HepG2 (cell line): ENCODE measurements around the gene TRMT10C. TPM values are rescaled to one million over a fixed set of nuclear protein-coding genes. Genes with fewer than 3 reads are reported as not detected.
A peak's percentile ranks its signal among the peaks of the same experiment; 100 is the strongest.

ENCODE experiments used
- ATAD3A ChIP-seq: sonication (generic); formaldehyde crosslinking; IDR thresholded peaks from 2 replicates; pipeline ENCODE4 v1.4.0; 2020; ENCODE audit warnings: missing genetic modification reagents
- ELF3 ChIP-seq: IDR thresholded peaks from 2 replicates; pipeline ENCODE4 v1.6.1; 2016; ENCODE audit warnings: missing genetic modification reagents, missing compliant biosample characterization
- GABPA ChIP-seq, 2 experiments: IDR thresholded peaks; 2 replicates each; pipeline ENCODE4 v1.6.1; 2011 to 2016; ENCODE audit warnings: low read depth in 2 of 2, low read length in 1 of 2, missing biosample characterization in 1 of 2, missing genetic modification characterization in 1 of 2
- KDM5A ChIP-seq: fragments of 200-600 bp; sonication (generic); IDR thresholded peaks from 2 replicates; pipeline ENCODE4 v1.7.0; 2018; ENCODE audit warnings: antibody characterized with exemption, mild to moderate bottlenecking, low read length, borderline replicate concordance
- SIN3B ChIP-seq: fragments of 150-350 bp; IDR thresholded peaks from 2 replicates; pipeline ENCODE4 v1.6.1; 2014; ENCODE audit warnings: low read length
- SNAI1 ChIP-seq: sonication (generic); formaldehyde crosslinking; IDR thresholded peaks from 2 replicates; pipeline ENCODE4 v1.5.0; 2020; ENCODE audit warnings: mild to moderate bottlenecking, missing genetic modification reagents, borderline replicate concordance
- TFE3 ChIP-seq: IDR thresholded peaks from 2 replicates; pipeline ENCODE4 v1.6.1; 2016
- ZNF253 ChIP-seq: sonication (generic); formaldehyde crosslinking; IDR thresholded peaks from 2 replicates; pipeline ENCODE4 v1.8.0; 2022; ENCODE audit warnings: mild to moderate bottlenecking, missing genetic modification reagents, borderline replicate concordance
- ZNF333 ChIP-seq: sonication (generic); formaldehyde crosslinking; IDR thresholded peaks from 2 replicates; pipeline ENCODE4 v1.4.0; 2020; ENCODE audit warnings: mild to moderate bottlenecking, missing genetic modification reagents, borderline replicate concordance
- ZNF432 ChIP-seq: sonication (generic); formaldehyde crosslinking; IDR thresholded peaks from 2 replicates; pipeline ENCODE4 v1.5.0; 2020; ENCODE audit warnings: missing genetic modification reagents, mild to moderate bottlenecking, borderline replicate concordance
- ZNF513 ChIP-seq: sonication (generic); formaldehyde crosslinking; conservative IDR thresholded peaks from 2 replicates; pipeline ENCODE4 v1.5.0; 2020; ENCODE audit warnings: missing genetic modification reagents
- ZNF777 ChIP-seq: sonication (generic); formaldehyde crosslinking; IDR thresholded peaks from 2 replicates; pipeline ENCODE4 v1.4.0; 2020; ENCODE audit warnings: missing genetic modification reagents
- polyA plus RNA-seq, 8 experiments: library from polyadenylated mRNA; depleted of rRNA in 3 of 8; stranded (reverse) in 7 of 8; unstranded in 1 of 8; fragments of >200 nt; fragmentation: Illumina TruSeq in 4 of 8; extraction: Trizol in 4 of 8; gene quantifications; 2 replicates each; pipeline versions ENCODE4 v1.2.1 to v1.2.3, GENCODE V29; 2011 to 2016; ENCODE audit warnings: low read depth in 4 of 8, missing spikeins in 1 of 8, mixed read lengths in 1 of 8; ENCODE audit not compliant: insufficient read depth in 1 of 8
- total RNA-seq, 5 experiments: library from RNA; depleted of rRNA; stranded (reverse); fragments of >200 nt; fragmentation: Illumina TruSeq; extraction: Trizol; gene quantifications; 2 replicates each; pipeline ENCODE4 v1.2.3, GENCODE V29; 2016; ENCODE audit warnings: low read depth in 1 of 5
- TF ChIP-seq, protein P1 (sequence below): sonication (generic); formaldehyde crosslinking; IDR thresholded peaks from 2 replicates; pipeline ENCODE4 v1.5.0; 2020; ENCODE audit warnings: mild to moderate bottlenecking, missing genetic modification reagents, borderline replicate concordance
- TF ChIP-seq, protein P2 (sequence below): sonication (generic); formaldehyde crosslinking; IDR thresholded peaks from 2 replicates; pipeline ENCODE4 v1.4.0; 2020; ENCODE audit warnings: missing genetic modification reagents

Gene TRMT10C
- total and polyA plus RNA-seq, 2 of the 13 experiments (the other 11 are each of a cell fraction or from before 2014, with no cell fraction given): 10.8 to 39.2 TPM

DNA sequence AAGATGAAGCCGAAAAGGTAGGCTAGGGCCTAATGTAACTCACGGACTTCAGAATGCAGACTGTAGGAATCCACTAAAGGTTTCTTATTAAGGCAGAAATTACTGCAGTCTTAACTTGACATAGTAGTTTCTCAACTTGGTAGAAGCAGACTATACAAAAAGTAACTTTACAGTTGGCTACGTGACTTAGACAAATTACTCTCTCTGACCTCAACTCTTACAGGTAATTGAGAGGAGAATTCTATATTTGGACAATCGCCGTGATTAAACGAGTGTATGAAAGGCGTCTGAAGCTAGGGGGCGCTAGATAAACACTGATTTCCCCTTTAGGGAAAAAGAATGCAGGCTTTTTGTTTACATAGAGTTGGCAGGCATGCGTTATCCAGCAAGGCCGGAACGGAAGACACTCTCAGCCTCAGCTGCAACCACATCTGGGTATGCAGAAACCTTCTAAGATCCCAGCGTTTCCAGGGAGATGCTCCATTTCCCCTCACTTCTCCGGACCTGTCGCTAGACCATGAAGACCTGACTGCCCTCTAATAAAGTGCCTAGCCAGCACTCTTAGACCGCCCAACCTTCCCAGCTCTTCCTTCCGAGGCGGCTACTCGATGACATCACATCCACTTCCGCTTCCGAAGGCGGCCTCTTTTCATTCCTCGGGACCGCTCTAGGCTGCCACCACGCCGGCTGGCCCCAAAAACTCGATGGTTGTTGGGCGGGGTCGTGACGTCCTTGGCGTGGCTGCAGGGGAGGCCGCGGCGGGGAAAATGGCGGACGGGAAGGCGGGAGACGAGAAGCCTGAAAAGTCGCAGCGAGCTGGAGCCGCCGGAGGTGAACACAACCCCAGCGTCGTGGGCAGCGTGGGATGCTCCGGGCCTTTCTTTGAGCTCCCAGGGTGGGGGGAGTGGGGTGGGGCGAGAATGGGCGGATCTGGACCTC is 12.1 kb downstream of the TRMT10C start, which contains the start of gene PCNP (continued):
- 0 out of 2 replicates have a peak, but pooled peaks have one; percentile 92 for TF ChIP-seq SNAI1 (CRISPR knock-in tag)
- TF ChIP-seq, protein P1, sequence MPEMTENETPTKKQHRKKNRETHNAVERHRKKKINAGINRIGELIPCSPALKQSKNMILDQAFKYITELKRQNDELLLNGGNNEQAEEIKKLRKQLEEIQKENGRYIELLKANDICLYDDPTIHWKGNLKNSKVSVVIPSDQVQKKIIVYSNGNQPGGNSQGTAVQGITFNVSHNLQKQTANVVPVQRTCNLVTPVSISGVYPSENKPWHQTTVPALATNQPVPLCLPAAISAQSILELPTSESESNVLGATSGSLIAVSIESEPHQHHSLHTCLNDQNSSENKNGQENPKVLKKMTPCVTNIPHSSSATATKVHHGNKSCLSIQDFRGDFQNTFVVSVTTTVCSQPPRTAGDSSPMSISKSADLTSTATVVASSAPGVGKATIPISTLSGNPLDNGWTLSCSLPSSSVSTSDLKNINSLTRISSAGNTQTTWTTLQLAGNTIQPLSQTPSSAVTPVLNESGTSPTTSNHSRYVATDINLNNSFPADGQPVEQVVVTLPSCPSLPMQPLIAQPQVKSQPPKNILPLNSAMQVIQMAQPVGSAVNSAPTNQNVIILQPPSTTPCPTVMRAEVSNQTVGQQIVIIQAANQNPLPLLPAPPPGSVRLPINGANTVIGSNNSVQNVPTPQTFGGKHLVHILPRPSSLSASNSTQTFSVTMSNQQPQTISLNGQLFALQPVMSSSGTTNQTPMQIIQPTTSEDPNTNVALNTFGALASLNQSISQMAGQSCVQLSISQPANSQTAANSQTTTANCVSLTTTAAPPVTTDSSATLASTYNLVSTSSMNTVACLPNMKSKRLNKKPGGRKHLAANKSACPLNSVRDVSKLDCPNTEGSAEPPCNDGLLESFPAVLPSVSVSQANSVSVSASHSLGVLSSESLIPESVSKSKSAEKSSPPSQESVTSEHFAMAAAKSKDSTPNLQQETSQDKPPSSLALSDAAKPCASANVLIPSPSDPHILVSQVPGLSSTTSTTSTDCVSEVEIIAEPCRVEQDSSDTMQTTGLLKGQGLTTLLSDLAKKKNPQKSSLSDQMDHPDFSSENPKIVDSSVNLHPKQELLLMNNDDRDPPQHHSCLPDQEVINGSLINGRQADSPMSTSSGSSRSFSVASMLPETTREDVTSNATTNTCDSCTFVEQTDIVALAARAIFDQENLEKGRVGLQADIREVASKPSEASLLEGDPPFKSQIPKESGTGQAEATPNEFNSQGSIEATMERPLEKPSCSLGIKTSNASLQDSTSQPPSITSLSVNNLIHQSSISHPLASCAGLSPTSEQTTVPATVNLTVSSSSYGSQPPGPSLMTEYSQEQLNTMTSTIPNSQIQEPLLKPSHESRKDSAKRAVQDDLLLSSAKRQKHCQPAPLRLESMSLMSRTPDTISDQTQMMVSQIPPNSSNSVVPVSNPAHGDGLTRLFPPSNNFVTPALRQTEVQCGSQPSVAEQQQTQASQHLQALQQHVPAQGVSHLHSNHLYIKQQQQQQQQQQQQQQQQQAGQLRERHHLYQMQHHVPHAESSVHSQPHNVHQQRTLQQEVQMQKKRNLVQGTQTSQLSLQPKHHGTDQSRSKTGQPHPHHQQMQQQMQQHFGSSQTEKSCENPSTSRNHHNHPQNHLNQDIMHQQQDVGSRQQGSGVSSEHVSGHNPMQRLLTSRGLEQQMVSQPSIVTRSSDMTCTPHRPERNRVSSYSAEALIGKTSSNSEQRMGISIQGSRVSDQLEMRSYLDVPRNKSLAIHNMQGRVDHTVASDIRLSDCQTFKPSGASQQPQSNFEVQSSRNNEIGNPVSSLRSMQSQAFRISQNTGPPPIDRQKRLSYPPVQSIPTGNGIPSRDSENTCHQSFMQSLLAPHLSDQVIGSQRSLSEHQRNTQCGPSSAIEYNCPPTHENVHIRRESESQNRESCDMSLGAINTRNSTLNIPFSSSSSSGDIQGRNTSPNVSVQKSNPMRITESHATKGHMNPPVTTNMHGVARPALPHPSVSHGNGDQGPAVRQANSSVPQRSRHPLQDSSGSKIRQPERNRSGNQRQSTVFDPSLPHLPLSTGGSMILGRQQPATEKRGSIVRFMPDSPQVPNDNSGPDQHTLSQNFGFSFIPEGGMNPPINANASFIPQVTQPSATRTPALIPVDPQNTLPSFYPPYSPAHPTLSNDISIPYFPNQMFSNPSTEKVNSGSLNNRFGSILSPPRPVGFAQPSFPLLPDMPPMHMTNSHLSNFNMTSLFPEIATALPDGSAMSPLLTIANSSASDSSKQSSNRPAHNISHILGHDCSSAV (CRISPR knock-in tag): no peak
- TF ChIP-seq KDM5A: peak; percentile 93
- no peak for TF ChIP-seq ZNF432 (CRISPR knock-in tag)
- TF ChIP-seq ZNF253 (CRISPR knock-in tag): no peak; the same call in 1 of the 2 replicates
- peak; percentile 58; the same call in 1 of the 2 replicates for TF ChIP-seq SIN3B
- no peak for TF ChIP-seq ZNF333 (CRISPR knock-in tag)
- TF ChIP-seq ZNF513: no peak
- peak; percentile 91 for TF ChIP-seq GABPA (IDR thresholded peaks at IDR 0.05; ENCODE audit: low read depth, low read length)
- peak; percentile 98 for TF ChIP-seq GABPA (CRISPR knock-in tag; IDR thresholded peaks at IDR 0.05; ENCODE audit: low read depth)
- peak; percentile 37; the same call in 1 of the 2 replicates for TF ChIP-seq TFE3 (CRISPR knock-in tag)
- TF ChIP-seq, protein P2, sequence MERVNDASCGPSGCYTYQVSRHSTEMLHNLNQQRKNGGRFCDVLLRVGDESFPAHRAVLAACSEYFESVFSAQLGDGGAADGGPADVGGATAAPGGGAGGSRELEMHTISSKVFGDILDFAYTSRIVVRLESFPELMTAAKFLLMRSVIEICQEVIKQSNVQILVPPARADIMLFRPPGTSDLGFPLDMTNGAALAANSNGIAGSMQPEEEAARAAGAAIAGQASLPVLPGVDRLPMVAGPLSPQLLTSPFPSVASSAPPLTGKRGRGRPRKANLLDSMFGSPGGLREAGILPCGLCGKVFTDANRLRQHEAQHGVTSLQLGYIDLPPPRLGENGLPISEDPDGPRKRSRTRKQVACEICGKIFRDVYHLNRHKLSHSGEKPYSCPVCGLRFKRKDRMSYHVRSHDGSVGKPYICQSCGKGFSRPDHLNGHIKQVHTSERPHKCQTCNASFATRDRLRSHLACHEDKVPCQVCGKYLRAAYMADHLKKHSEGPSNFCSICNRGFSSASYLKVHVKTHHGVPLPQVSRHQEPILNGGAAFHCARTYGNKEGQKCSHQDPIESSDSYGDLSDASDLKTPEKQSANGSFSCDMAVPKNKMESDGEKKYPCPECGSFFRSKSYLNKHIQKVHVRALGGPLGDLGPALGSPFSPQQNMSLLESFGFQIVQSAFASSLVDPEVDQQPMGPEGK (CRISPR knock-in tag): peak; percentile 23; the same call in 1 of the 2 replicates
- TF ChIP-seq ATAD3A: no peak
- TF ChIP-seq ZNF777: no peak
- TF ChIP-seq ELF3 (CRISPR knock-in tag): no peak; the same call in 1 of the 2 replicates
